GM12878 (cell line): ENCODE data around the gene ARL15. TPM values are rescaled to one million over a fixed set of nuclear protein-coding genes. Genes with fewer than 3 reads are reported as not detected.

Experiments
- MYC ChIP-seq: IDR thresholded peaks from 2 replicates; pipeline ENCODE4 v1.6.1; 2011; ENCODE audit warnings: mild to moderate bottlenecking, low read length, moderate library complexity, inconsistent platforms; ENCODE audit not compliant: insufficient read depth, insufficient replicate concordance, insufficient read length, severe bottlenecking
- NFYB ChIP-seq: IDR thresholded peaks from 2 replicates; pipeline ENCODE4 v1.6.1; 2011; ENCODE audit warnings: low read depth, mild to moderate bottlenecking, low read length, improper control_type of control experiment, moderate library complexity; ENCODE audit not compliant: insufficient read depth
- POLR2AphosphoS5 ChIP-seq: IDR thresholded peaks from 2 replicates; pipeline ENCODE4 v1.6.1; 2011; ENCODE audit warnings: mild to moderate bottlenecking, low read length, inconsistent platforms
- RCOR1 ChIP-seq: conservative IDR thresholded peaks from 2 replicates; pipeline ENCODE4 v1.6.1; 2012; ENCODE audit warnings: low read depth, low read length, improper control_type of control experiment
- TCF12 ChIP-seq: IDR thresholded peaks from 2 replicates; pipeline ENCODE4 v1.6.1; 2011; ENCODE audit warnings: low read depth, mild to moderate bottlenecking, low read length
- TCF7 ChIP-seq: IDR thresholded peaks from 2 replicates; pipeline ENCODE4 v1.6.1; 2014; ENCODE audit warnings: antibody characterized with exemption, borderline replicate concordance
- ZNF384 ChIP-seq: IDR thresholded peaks from 2 replicates; pipeline ENCODE4 v1.6.1; 2012; ENCODE audit warnings: low read depth, mild to moderate bottlenecking, low read length, improper control_type of control experiment, borderline replicate concordance
- polyA plus RNA-seq, 11 experiments: library from polyadenylated mRNA; depleted of rRNA in 4 of 11; unstranded in 6 of 11; stranded (reverse) in 5 of 11; fragments of >200 nt; fragmentation: Nextera tagmentation in 4 of 11; fragmentation: Illumina TruSeq in 1 of 11; extraction: Ambion mirVana in 4 of 11; extraction: Trizol in 1 of 11; gene quantifications; 1 replicate in 1 of 11; 2 replicates in 10 of 11; pipeline versions ENCODE4 v1.2.1 to v1.2.3, GENCODE V29; 2011 to 2016; ENCODE audit warnings: inconsistent platforms in 2 of 11, missing spikeins in 2 of 11, low read depth in 1 of 11
- total RNA-seq, 4 experiments: library from RNA; depleted of rRNA in 3 of 4; stranded (reverse); fragments of >200 nt in 3 of 4; fragmentation: Illumina TruSeq in 1 of 4; extraction: Trizol in 1 of 4; gene quantifications; 2 replicates each; pipeline versions ENCODE4 v1.2.1 to v1.2.3, GENCODE V29; 2013 to 2021
- TF ChIP-seq, protein P1 (sequence below): fragments of 450-650 bp; IDR thresholded peaks from 2 replicates; pipeline ENCODE4 v1.6.1; 2017; ENCODE audit warnings: borderline replicate concordance
- TF ChIP-seq, protein P2 (sequence below): fragments of 450-650 bp; IDR thresholded peaks from 2 replicates; pipeline ENCODE4 v1.6.1; 2016; ENCODE audit warnings: mild to moderate bottlenecking, moderate library complexity, borderline replicate concordance
- TF ChIP-seq, protein P3 (sequence below): fragments of 450-650 bp; formaldehyde crosslinking; IDR thresholded peaks from 2 replicates; pipeline ENCODE4 v1.4.0; 2020; ENCODE audit warnings: mild to moderate bottlenecking, moderate library complexity

Gene ARL15
- total and polyA plus RNA-seq, 10 of the 15 experiments (the other 5 are each of a cell fraction or from before 2014, with no cell fraction given) = 3.6 to 11.0 (median 7.7) TPM

DNA sequence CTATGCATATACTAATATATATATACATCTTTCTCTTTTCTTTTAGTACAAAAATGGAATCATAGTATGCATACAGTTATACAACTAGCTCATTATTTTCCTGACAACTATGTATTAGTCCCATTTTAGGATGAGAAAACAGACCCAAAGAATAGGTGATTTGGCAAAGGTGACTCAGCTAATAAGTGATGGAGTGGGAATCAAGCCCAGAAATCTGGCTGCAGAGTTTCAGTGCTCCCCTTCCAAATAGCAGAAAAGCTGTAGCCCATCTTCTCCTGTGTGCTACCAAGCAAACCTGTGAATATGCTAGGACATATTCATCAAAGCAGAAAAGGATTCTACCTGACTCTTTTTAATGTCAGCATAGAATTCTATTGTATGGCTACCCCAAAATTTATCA, 114.7 kb downstream of the ARL15 start (continued):
- TF ChIP-seq MYC (no peak), NFYB (no peak), TCF12 (no peak), ZNF384 (no peak), POLR2AphosphoS5 (no peak), TCF7 (no peak), RCOR1 (no peak)
- TF ChIP-seq, protein P1, sequence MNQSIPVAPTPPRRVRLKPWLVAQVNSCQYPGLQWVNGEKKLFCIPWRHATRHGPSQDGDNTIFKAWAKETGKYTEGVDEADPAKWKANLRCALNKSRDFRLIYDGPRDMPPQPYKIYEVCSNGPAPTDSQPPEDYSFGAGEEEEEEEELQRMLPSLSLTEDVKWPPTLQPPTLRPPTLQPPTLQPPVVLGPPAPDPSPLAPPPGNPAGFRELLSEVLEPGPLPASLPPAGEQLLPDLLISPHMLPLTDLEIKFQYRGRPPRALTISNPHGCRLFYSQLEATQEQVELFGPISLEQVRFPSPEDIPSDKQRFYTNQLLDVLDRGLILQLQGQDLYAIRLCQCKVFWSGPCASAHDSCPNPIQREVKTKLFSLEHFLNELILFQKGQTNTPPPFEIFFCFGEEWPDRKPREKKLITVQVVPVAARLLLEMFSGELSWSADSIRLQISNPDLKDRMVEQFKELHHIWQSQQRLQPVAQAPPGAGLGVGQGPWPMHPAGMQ = no peak
- TF ChIP-seq, protein P2, sequence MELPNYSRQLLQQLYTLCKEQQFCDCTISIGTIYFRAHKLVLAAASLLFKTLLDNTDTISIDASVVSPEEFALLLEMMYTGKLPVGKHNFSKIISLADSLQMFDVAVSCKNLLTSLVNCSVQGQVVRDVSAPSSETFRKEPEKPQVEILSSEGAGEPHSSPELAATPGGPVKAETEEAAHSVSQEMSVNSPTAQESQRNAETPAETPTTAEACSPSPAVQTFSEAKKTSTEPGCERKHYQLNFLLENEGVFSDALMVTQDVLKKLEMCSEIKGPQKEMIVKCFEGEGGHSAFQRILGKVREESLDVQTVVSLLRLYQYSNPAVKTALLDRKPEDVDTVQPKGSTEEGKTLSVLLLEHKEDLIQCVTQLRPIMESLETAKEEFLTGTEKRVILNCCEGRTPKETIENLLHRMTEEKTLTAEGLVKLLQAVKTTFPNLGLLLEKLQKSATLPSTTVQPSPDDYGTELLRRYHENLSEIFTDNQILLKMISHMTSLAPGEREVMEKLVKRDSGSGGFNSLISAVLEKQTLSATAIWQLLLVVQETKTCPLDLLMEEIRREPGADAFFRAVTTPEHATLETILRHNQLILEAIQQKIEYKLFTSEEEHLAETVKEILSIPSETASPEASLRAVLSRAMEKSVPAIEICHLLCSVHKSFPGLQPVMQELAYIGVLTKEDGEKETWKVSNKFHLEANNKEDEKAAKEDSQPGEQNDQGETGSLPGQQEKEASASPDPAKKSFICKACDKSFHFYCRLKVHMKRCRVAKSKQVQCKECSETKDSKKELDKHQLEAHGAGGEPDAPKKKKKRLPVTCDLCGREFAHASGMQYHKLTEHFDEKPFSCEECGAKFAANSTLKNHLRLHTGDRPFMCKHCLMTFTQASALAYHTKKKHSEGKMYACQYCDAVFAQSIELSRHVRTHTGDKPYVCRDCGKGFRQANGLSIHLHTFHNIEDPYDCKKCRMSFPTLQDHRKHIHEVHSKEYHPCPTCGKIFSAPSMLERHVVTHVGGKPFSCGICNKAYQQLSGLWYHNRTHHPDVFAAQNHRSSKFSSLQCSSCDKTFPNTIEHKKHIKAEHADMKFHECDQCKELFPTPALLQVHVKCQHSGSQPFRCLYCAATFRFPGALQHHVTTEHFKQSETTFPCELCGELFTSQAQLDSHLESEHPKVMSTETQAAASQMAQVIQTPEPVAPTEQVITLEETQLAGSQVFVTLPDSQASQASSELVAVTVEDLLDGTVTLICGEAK = no peak
- TF ChIP-seq, protein P3, sequence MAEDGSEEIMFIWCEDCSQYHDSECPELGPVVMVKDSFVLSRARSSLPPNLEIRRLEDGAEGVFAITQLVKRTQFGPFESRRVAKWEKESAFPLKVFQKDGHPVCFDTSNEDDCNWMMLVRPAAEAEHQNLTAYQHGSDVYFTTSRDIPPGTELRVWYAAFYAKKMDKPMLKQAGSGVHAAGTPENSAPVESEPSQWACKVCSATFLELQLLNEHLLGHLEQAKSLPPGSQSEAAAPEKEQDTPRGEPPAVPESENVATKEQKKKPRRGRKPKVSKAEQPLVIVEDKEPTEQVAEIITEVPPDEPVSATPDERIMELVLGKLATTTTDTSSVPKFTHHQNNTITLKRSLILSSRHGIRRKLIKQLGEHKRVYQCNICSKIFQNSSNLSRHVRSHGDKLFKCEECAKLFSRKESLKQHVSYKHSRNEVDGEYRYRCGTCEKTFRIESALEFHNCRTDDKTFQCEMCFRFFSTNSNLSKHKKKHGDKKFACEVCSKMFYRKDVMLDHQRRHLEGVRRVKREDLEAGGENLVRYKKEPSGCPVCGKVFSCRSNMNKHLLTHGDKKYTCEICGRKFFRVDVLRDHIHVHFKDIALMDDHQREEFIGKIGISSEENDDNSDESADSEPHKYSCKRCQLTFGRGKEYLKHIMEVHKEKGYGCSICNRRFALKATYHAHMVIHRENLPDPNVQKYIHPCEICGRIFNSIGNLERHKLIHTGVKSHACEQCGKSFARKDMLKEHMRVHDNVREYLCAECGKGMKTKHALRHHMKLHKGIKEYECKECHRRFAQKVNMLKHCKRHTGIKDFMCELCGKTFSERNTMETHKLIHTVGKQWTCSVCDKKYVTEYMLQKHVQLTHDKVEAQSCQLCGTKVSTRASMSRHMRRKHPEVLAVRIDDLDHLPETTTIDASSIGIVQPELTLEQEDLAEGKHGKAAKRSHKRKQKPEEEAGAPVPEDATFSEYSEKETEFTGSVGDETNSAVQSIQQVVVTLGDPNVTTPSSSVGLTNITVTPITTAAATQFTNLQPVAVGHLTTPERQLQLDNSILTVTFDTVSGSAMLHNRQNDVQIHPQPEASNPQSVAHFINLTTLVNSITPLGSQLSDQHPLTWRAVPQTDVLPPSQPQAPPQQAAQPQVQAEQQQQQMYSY = no peak
